ENCODE results near the gene TSPAN33.
"Not testable (repeated sequence)": the region's sequence is repeated elsewhere in the genome, so short reads cannot be mapped to it uniquely, and the experiment has no call there.

The TSPAN33 gene

GRCh38 chr7:129173861-129174260 is 29.4 kb downstream of the TSPAN33 start:
- DNase-seq = not testable (repeated sequence)

- DNase-seq = no peak
Observed at GRCh38 chr7:129176916-129177710, 32.6 kb downstream of the TSPAN33 start.

GRCh38 chr7:129184981-129185670 is 40.6 kb downstream of the TSPAN33 start:
- no peak for DNase-seq

- no peak for DNase-seq
Observed at GRCh38 chr7:129186749-129187260, 42.3 kb downstream of the TSPAN33 start.

GRCh38 chr7:129187681-129188371 is 43.3 kb downstream of the TSPAN33 start:
- no peak for DNase-seq

- DNase-seq = no peak
Observed at GRCh38 chr7:129188372-129188891, 43.9 kb downstream of the TSPAN33 start, which contains the start of gene SMO. TSS of gene SMO (plus strand) at chr7:129188633. CDS start at chr7:129189152, 519 bp downstream.

GRCh38 chr7:129188892-129189660 is 44.6 kb downstream of the TSPAN33 start:
- DNase-seq = no peak

- DNase-seq = no peak
Observed at GRCh38 chr7:129189661-129190310, 45.3 kb downstream of the TSPAN33 start.

- no peak for DNase-seq
Observed at GRCh38 chr7:129191272-129191671, 46.8 kb downstream of the TSPAN33 start.

- DNase-seq = no peak
Observed at GRCh38 chr7:129193892-129194291, 49.4 kb downstream of the TSPAN33 start.

- no peak for DNase-seq
Observed at GRCh38 chr7:129197771-129198170, 53.3 kb downstream of the TSPAN33 start.

GRCh38 chr7:129199406-129199805 is 54.9 kb downstream of the TSPAN33 start:
- no peak for DNase-seq

- DNase-seq = no peak
Observed at GRCh38 chr7:129202058-129202777, 57.7 kb downstream of the TSPAN33 start.

- DNase-seq = no peak
Observed at GRCh38 chr7:129203050-129203741, 58.7 kb downstream of the TSPAN33 start.

GRCh38 chr7:129205126-129205818 is 60.8 kb downstream of the TSPAN33 start:
- no peak for DNase-seq

- DNase-seq = no peak
Observed at GRCh38 chr7:129205987-129206785, 61.7 kb downstream of the TSPAN33 start.

- DNase-seq = no peak
Observed at GRCh38 chr7:129208667-129209066, 64.2 kb downstream of the TSPAN33 start.

GRCh38 chr7:129209067-129209926 is 64.8 kb downstream of the TSPAN33 start:
- DNase-seq = no peak

All from stimulated activated naive CD4-positive, alpha-beta T cell treated with Interleukin-2 at 50 U/mL for 16 hours (primary cell).